ENCODE data around the gene RNF175. TPM values are rescaled to one million over a fixed set of nuclear protein-coding genes. Genes with fewer than 3 reads are reported as not detected.

Gene RNF175
- total RNA-seq, 1 donor from 2014 or later = not detected

GRCh38 chr4:153781280-153781679 lies 21.5 kb upstream of the RNF175 start:
- H3K36me3 Mint-ChIP-seq (ENCODE audit: low read depth) = no peaks in the 10 kb centered on the region
- no peak overlapping the region for H3K4me3 Mint-ChIP-seq
- DNase-seq (ENCODE audit: low spot score) = no peak
- peaks cover 52% of the 10 kb centered on the region for H3K27me3 Mint-ChIP-seq (ENCODE audit: insufficient read depth)
- no peak overlapping the region for H3K27ac Mint-ChIP-seq
- intact Hi-C loops (cut with micrococcal nuclease) = loop anchor here (10.0 kb wide), 1 partner anchor 164 kb away; no protein-coding TSS in a partner anchor
- H3K4me1 Mint-ChIP-seq (ENCODE audit: low read depth) = no peaks in the 10 kb centered on the region
- no peaks in the 10 kb centered on the region for H3K9me3 Mint-ChIP-seq

- no peak overlapping the region for H3K27ac Mint-ChIP-seq
- no peaks in the 10 kb centered on the region for H3K4me1 Mint-ChIP-seq (ENCODE audit: low read depth)
- no peak for DNase-seq (ENCODE audit: low spot score)
- no peaks in the 10 kb centered on the region for H3K9me3 Mint-ChIP-seq
- no peak overlapping the region for H3K4me3 Mint-ChIP-seq
- H3K27me3 Mint-ChIP-seq (ENCODE audit: insufficient read depth) = peaks cover 48% of the 10 kb centered on the region
- intact Hi-C loops (cut with micrococcal nuclease) = loop anchor here (10.0 kb wide), 1 partner anchor 164 kb away; no protein-coding TSS in a partner anchor
- no peaks in the 10 kb centered on the region for H3K36me3 Mint-ChIP-seq (ENCODE audit: low read depth)
These were observed 21.1 kb upstream of the RNF175 start for GRCh38 chr4:153780876-153781275.

- no peak overlapping the region for H3K4me3 Mint-ChIP-seq
- no peak for DNase-seq (ENCODE audit: low spot score)
- no peaks in the 10 kb centered on the region for H3K9me3 Mint-ChIP-seq
- no peak overlapping the region for H3K27ac Mint-ChIP-seq
- H3K27me3 Mint-ChIP-seq (ENCODE audit: insufficient read depth) = peaks cover 43% of the 10 kb centered on the region
- intact Hi-C loops (cut with micrococcal nuclease) = loop anchor here (10.0 kb wide), 1 partner anchor 165 kb away; no protein-coding TSS in a partner anchor
- H3K36me3 Mint-ChIP-seq (ENCODE audit: low read depth) = no peaks in the 10 kb centered on the region
- H3K4me1 Mint-ChIP-seq (ENCODE audit: low read depth) = no peaks in the 10 kb centered on the region
These were observed 20.4 kb upstream of the RNF175 start for GRCh38 chr4:153780221-153780620.

- Mint-ChIP-seq H3K27ac (no peak overlapping the region), H3K36me3 (ENCODE audit: low read depth) (no peaks in the 10 kb centered on the region), H3K9me3 (no peaks in the 10 kb centered on the region), H3K4me3 (no peak overlapping the region), H3K27me3 (ENCODE audit: insufficient read depth) (peaks cover 27% of the 10 kb centered on the region), H3K4me1 (ENCODE audit: low read depth) (no peaks in the 10 kb centered on the region)
- DNase-seq (ENCODE audit: low spot score) = no peak
- intact Hi-C loops (cut with micrococcal nuclease) = no loop called here
These were observed 18.6 kb upstream of the RNF175 start for GRCh38 chr4:153778383-153778782.

GRCh38 chr4:153777421-153777820 lies 17.6 kb upstream of the RNF175 start:
- DNase-seq (ENCODE audit: low spot score) = no peak
- H3K27me3 Mint-ChIP-seq (ENCODE audit: insufficient read depth) = peaks cover 22% of the 10 kb centered on the region
- no peaks in the 10 kb centered on the region for H3K9me3 Mint-ChIP-seq
- no peak overlapping the region for H3K27ac Mint-ChIP-seq
- no peaks in the 10 kb centered on the region for H3K36me3 Mint-ChIP-seq (ENCODE audit: low read depth)
- no peaks in the 10 kb centered on the region for H3K4me1 Mint-ChIP-seq (ENCODE audit: low read depth)
- intact Hi-C loops (cut with micrococcal nuclease) = no loop called here
- H3K4me3 Mint-ChIP-seq = no peak overlapping the region

GRCh38 chr4:153776601-153777000 lies 16.8 kb upstream of the RNF175 start:
- H3K36me3 Mint-ChIP-seq (ENCODE audit: low read depth) = no peaks in the 10 kb centered on the region
- H3K4me1 Mint-ChIP-seq (ENCODE audit: low read depth) = no peaks in the 10 kb centered on the region
- intact Hi-C loops (cut with micrococcal nuclease) = no loop called here
- peaks cover 16% of the 10 kb centered on the region for H3K27me3 Mint-ChIP-seq (ENCODE audit: insufficient read depth)
- no peak overlapping the region for H3K4me3 Mint-ChIP-seq
- no peak for DNase-seq (ENCODE audit: low spot score)
- H3K27ac Mint-ChIP-seq = no peak overlapping the region
- H3K9me3 Mint-ChIP-seq = no peaks in the 10 kb centered on the region

GRCh38 chr4:153773236-153773690 lies 13.4 kb upstream of the RNF175 start:
- intact Hi-C loops (cut with micrococcal nuclease) = no loop called here
- H3K9me3 Mint-ChIP-seq = no peaks in the 10 kb centered on the region
- H3K27me3 Mint-ChIP-seq (ENCODE audit: insufficient read depth) = peaks cover 15% of the 10 kb centered on the region
- DNase-seq (ENCODE audit: low spot score) = no peak
- no peak overlapping the region for H3K27ac Mint-ChIP-seq
- no peaks in the 10 kb centered on the region for H3K36me3 Mint-ChIP-seq (ENCODE audit: low read depth)
- H3K4me3 Mint-ChIP-seq = no peak overlapping the region
- H3K4me1 Mint-ChIP-seq (ENCODE audit: low read depth) = no peaks in the 10 kb centered on the region

GRCh38 chr4:153771046-153771445 lies 11.2 kb upstream of the RNF175 start:
- H3K9me3 Mint-ChIP-seq = no peaks in the 10 kb centered on the region
- H3K36me3 Mint-ChIP-seq (ENCODE audit: low read depth) = no peaks in the 10 kb centered on the region
- no peak overlapping the region for H3K4me3 Mint-ChIP-seq
- H3K4me1 Mint-ChIP-seq (ENCODE audit: low read depth) = no peaks in the 10 kb centered on the region
- intact Hi-C loops (cut with micrococcal nuclease) = no loop called here
- DNase-seq (ENCODE audit: low spot score) = no peak
- H3K27ac Mint-ChIP-seq = no peak overlapping the region
- H3K27me3 Mint-ChIP-seq (ENCODE audit: insufficient read depth) = peaks cover 12% of the 10 kb centered on the region

GRCh38 chr4:153766758-153767157 lies 6.9 kb upstream of the RNF175 start:
- Mint-ChIP-seq H3K4me1 (ENCODE audit: low read depth) (no peaks in the 10 kb centered on the region), H3K36me3 (ENCODE audit: low read depth) (no peaks in the 10 kb centered on the region), H3K4me3 (no peak overlapping the region), H3K9me3 (no peaks in the 10 kb centered on the region), H3K27me3 (ENCODE audit: insufficient read depth) (peaks cover 28% of the 10 kb centered on the region), H3K27ac (no peak overlapping the region)
- intact Hi-C loops (cut with micrococcal nuclease) = no loop called here
- DNase-seq (ENCODE audit: low spot score) = no peak

GRCh38 chr4:153765894-153766293 lies 6.1 kb upstream of the RNF175 start:
- H3K27me3 Mint-ChIP-seq (ENCODE audit: insufficient read depth) = peaks cover 31% of the 10 kb centered on the region
- no peak overlapping the region for H3K4me3 Mint-ChIP-seq
- H3K4me1 Mint-ChIP-seq (ENCODE audit: low read depth) = no peaks in the 10 kb centered on the region
- DNase-seq (ENCODE audit: low spot score) = no peak
- H3K36me3 Mint-ChIP-seq (ENCODE audit: low read depth) = no peaks in the 10 kb centered on the region
- no peak overlapping the region for H3K27ac Mint-ChIP-seq
- intact Hi-C loops (cut with micrococcal nuclease) = no loop called here
- H3K9me3 Mint-ChIP-seq = no peaks in the 10 kb centered on the region

- Mint-ChIP-seq H3K27ac (no peak overlapping the region), H3K4me1 (ENCODE audit: low read depth) (no peaks in the 10 kb centered on the region), H3K9me3 (no peaks in the 10 kb centered on the region), H3K4me3 (no peak overlapping the region), H3K36me3 (ENCODE audit: low read depth) (no peaks in the 10 kb centered on the region), H3K27me3 (ENCODE audit: insufficient read depth) (peaks cover 32% of the 10 kb centered on the region)
- no peak for DNase-seq (ENCODE audit: low spot score)
- intact Hi-C loops (cut with micrococcal nuclease) = no loop called here
These were observed 5.0 kb upstream of the RNF175 start for GRCh38 chr4:153764601-153765368.

GRCh38 chr4:153763404-153763803 lies 3.6 kb upstream of the RNF175 start:
- H3K27me3 Mint-ChIP-seq (ENCODE audit: insufficient read depth) = peaks cover 37% of the 10 kb centered on the region
- no peaks in the 10 kb centered on the region for H3K9me3 Mint-ChIP-seq
- no peak for DNase-seq (ENCODE audit: low spot score)
- no peak overlapping the region for H3K4me3 Mint-ChIP-seq
- no peak overlapping the region for H3K27ac Mint-ChIP-seq
- intact Hi-C loops (cut with micrococcal nuclease) = no loop called here
- H3K4me1 Mint-ChIP-seq (ENCODE audit: low read depth) = no peaks in the 10 kb centered on the region
- peaks cover 2% of the 10 kb centered on the region for H3K36me3 Mint-ChIP-seq (ENCODE audit: low read depth)

GRCh38 chr4:153758688-153759406 lies 977 bp downstream of the RNF175 start:
- peaks cover 50% of the 10 kb centered on the region for H3K27me3 Mint-ChIP-seq (ENCODE audit: insufficient read depth)
- peak overlapping the region; percentile 44 for H3K4me3 Mint-ChIP-seq
- H3K27ac Mint-ChIP-seq = no peak overlapping the region

More at GRCh38 chr4:153758688-153759406, 977 bp downstream of the RNF175 start:
- no peak for DNase-seq (ENCODE audit: low spot score)
- H3K4me1 Mint-ChIP-seq (ENCODE audit: low read depth) = no peaks in the 10 kb centered on the region
- intact Hi-C loops (cut with micrococcal nuclease) = no loop called here
- H3K36me3 Mint-ChIP-seq (ENCODE audit: low read depth) = peaks cover 2% of the 10 kb centered on the region
- no peaks in the 10 kb centered on the region for H3K9me3 Mint-ChIP-seq
